Measurements from ENCODE around the gene MED12.
A peak's percentile ranks its signal among the peaks of the same experiment; 100 is the strongest.

MED12 gene

DNA sequence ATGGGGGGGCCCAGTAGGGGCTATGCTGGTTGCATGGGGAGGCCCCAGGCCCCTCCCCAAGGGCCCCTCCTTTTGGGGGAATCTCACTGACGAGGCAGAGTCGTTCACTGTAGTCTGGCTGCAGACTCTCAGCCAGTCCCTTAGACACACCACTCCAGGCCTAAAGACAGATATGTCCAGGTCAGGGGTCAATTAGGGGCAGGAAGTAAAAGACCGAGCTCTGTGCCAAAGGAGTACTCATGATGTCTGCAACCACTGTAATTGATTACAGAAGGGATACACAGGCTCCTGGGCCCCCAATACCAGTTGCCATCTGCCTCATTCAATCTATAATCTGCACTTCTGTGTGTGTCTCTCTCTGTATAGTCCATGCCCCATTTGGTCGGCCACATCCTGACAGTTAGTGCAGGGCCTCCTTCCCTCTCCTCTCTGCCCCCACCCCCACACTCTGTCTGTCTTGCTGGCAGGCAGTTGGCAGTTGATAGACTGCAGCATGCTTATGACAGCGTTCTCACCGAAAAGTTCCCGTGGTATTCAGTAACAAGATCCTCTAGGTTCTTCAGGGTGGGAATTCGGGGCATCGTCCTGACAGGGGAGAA is 10.5 kb upstream of the MED12 start:
- no peak for DNase-seq

DNA sequence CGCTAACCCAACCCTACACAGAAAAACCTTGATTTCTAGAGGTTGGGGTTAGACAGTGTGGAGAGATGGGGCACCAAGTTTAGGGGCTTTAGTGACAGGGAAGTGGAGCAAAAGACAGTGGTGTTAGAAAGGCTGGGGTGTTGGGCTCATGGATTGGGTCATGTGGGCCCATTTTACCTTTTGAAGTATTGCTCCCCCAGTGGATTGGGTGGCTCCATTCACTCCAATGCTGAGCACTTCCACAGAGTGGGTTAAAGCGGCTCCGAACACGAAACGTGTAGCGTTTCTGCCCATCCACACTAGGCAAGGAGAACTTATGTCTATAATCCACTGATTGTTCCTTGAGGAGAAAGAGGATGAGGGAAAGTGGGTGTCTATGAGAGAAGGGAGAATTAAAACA is 9.3 kb upstream of the MED12 start:
- no peak for DNase-seq

DNA sequence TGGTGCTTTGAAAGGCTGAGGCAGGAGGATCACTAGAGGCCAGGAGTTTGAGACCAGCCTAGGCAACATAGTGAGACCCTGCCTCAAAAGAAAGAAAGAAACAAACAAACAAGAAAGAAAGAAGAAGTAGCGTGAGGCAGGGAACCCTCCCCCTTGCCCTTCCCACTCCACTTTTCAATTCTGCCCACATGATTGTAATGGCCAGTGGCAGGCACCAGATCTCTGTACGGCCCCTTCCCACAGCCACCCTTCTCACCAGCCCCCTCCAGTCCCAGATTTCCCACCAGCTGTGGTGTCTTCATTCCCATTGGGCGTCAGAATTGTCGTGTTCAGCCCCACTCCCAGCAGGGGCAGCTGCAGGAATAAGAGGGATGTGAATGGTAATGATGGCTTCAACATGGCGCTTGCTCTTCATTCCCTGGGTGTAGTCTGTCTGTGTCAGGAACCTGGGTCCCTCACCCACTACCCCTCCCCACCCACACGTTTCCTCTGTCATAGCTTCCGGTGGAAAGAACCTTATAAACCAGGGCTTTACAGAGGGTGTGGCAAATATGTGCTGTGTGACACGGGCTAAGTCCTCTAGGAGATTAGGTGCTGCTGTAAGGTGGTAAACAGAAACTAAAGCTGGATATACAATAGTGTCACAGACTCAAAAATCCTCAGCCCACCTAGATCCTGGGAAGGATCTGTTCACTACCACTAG is 7.1 kb upstream of the MED12 start, which contains the start of gene IL2RG:
IL2RG (minus strand) TSS at position 437 of the 703 bp plus-strand sequence; CDS start at position 399, 38 bp downstream.
- DNase-seq, result no peak

DNA sequence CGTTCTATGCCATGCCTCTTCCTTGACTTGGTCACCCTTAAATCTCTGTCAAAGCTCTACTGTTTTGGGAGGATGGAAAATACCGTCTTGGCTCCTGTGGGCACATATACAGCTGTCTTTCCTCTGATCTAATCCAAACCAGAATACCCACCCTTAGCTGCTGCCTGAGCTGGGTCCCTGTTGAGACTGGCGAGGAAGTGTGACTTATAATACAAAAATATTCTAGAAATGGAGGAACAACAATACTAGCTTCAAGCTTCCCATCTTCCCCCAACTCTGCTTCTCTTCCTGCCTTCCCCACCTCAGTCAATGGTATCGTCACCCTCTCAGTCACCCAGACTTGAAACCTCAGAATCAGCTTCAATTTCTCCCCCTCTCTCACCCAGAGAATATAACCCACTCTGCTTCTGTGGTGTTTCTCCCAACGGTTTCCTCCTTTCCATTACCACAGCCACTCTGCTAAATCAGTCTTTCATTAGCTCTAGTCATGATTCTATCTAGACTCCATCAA is 6.4 kb upstream of the MED12 start:
- DNase-seq, result no peak

DNA sequence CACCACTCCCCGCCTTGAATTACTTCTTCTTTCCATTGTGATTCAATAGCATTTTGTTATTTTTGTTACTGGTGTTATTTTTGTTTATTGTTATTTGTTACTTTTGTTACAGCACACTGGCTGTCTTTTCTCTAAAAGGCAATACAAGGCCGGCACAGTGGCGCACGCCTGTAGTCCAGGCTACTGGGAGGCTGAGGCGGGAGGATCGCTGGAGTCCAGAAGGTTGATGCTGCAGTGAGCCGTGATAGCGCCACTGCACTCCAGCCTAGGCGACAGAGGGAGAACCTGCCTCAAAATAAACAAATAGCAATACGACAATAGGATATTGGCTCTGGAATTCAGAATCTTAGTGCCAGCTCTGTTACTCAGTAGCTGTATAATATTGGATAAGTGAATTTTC is 1.0 kb upstream of the MED12 start:
- no peak for DNase-seq

DNA sequence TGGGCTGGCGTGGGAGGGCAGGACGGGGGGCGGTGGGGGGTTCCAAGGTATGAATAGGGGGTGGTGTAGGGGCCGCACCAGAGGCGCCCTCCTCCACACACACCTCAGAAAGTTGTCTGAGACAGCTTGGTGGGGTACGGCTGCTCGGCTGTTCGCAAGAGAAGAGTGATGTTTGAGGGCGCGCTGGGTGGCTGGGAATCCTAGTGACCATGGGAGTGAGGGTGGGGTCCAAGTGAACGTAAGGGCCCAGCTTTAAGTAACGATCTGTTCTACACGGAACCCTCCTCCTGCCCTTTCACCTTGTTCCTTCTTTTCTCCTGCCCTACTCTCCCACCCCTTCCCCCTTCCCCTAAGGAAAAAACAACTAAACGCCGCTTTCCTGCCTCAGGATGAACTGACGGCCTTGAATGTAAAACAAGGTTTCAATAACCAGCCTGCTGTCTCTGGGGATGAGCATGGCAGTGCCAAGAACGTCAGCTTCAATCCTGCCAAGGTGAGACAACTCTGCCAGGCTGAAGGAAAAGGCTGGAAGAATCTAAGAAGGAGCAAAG is 664 bp downstream of the MED12 start:
- DNase-seq, result no peak

DNA sequence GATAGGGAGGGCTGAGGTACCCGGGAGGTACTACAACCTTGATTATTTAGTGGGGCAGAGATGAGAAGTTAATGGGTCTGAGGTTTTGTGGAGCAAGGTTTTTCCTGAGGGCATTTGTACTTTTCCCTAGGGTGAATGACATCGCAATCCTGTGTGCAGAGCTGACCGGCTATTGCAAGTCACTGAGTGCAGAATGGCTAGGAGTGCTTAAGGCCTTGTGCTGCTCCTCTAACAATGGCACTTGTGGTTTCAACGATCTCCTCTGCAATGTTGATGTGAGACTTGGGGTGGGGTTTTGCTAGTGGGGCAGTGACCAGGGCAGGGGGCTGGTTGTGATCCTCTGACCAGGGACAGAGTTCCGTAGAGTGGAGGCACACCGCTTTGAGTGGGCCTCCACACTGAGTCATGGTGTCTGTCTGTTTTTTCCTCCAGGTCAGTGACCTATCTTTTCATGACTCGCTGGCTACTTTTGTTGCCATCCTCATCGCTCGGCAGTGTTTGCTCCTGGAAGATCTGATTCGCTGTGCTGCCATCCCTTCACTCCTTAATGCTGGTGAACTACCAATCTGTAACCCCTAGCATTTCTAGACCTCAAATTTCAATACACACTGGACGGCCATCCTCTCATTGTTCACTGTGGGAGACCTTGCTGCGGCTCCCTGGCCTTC is 9.9 kb downstream of the MED12 start:
- DNase-seq, result no peak

DNA sequence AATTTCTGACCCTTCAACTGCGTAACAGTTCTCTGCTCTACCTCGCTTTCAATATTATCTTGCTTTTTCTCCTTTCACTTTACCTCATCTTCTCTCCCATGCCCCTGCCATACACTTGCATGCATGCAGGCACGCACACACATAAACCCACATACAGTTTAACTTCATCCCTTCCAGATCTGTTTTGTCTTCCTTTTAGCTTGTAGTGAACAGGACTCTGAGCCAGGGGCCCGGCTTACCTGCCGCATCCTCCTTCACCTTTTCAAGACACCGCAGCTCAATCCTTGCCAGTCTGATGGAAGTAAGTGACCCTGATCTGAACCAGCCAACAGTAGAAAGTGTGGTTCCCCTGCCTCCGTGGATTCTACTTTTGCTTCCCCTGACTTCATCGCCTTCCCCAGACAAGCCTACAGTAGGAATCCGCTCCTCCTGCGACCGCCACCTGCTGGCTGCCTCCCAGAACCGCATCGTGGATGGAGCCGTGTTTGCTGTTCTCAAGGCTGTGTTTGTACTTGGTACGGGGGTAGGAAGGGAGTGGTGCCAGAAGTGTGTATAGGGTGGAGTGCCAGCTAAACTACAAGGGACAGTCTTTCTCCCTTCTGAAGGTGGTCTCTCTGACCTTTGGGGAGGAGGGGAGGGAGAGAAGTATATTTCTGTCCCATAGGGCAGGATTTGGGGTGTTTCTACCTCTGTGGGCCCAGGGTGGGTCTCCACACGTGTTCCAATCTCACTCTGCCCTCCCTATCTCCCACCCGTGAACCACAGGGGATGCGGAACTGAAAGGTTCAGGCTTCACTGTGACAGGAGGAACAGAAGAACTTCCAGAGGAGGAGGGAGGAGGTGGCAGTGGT is 10.7 kb downstream of the MED12 start:
- peak; percentile 21 for DNase-seq

DNA sequence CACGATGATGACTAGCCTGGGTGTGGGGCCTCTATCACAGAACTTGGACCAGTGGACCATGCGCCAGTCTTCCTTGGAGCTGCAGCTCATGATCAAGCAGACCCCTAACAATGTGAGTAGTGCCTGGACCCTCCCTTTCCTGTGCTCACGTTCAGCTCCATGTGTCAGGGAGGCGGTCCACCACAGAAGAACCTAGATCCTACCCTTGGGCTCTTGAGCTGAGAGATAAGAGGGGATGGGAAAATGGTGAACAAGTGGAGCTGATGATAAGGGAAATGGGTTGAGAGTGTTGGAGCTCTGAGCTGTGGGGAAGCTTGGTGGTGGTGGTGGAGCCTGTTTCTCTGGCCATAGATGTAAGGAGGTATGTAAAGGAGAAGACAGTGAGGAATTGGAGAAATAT is 13.1 kb downstream of the MED12 start:
- DNase-seq, result no peak

DNA sequence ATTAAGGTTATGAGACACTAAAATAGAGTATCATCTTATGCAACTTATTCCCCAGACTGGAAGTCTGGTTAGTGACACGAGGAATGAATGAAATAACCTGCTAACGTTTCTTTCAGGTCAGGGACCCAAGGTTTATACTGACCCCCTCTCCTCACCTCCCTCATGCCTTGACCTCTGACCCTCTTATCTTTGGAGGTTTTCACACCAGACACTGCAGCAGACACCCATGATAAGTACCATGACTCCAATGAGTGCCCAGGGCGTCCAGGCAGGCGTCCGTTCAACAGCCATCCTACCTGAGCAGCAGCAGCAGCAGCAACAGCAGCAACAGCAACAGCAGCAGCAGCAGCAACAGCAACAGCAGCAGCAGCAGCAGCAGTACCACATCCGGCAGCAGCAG is 22.0 kb downstream of the MED12 start:
- DNase-seq, result no peak

DNA sequence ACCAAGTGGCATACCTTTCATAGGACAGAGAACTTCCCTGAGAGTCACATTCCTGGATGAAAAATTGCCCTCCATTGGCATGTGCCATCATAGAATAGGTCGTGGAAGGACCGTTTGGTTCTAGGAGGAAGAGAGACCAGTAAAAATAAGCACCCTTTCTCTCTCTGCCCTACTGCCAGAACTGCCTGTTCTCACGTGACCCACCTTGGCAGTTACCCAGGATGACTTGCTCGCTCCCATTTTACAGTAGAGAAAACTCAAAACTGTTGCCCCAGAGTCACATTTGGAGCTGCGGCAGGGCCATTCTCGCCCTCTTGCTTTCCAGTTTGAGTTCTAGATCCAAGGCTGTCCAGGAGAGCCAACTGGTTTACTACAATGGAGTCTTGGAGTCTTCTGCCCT is 25.1 kb downstream of the MED12 start:
- DNase-seq, result no peak

DNA sequence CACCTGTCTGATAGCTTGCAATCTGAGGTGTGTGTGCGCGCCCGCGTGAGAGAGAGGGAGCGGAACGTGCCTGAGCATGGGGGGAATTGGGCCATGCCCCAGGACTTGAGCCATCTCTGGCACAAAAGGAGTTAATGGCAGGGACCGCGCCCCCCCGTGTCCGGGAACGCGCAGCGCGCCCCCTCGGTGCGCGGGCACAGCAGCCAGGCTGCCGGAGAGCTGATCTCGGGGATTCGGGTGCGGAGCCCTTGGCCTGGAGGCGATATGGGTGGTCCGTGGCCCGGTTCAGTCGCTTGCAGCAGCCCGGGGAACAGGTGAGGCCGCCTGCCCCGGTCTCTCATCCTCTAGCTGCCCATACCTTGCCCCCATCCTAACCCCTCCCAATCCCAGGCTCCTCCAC is 26.3 kb downstream of the MED12 start, which contains the start of gene NLGN3:
NLGN3 (plus strand) TSS at position 191 of the 400 bp plus-strand sequence. CDS start 2,909 bp downstream, outside the sequence.
- DNase-seq, result no peak

DNA sequence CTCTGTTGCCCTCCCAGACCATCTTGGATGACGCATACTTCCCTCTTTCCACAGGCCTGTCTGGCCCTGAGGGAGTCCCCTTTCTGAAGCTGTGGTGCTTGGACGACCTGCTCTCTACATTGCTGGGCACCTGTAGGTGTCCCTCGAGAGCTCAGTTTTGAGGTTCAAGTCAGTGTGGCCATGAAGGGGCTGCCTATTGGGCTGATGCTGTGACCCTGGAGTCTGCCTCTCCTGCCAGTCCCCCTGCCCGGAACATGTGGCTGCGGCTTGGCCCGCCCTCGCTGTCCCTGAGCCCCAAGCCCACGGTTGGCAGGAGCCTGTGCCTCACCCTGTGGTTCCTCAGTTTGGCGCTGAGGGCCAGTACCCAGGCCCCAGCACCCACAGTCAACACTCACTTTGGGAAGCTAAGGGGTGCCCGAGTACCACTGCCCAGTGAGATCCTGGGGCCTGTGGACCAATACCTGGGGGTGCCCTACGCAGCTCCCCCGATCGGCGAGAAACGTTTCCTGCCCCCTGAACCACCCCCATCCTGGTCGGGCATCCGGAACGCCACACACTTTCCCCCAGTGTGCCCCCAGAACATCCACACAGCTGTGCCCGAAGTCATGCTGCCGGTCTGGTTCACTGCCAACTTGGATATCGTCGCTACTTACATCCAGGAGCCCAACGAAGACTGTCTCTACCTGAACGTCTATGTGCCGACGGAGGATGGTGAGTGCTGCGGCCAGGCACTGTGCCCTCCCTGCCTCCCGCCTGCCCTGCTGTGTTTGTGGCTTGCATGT is 29.3 kb downstream of the MED12 start:
- no peak for DNase-seq

DNA sequence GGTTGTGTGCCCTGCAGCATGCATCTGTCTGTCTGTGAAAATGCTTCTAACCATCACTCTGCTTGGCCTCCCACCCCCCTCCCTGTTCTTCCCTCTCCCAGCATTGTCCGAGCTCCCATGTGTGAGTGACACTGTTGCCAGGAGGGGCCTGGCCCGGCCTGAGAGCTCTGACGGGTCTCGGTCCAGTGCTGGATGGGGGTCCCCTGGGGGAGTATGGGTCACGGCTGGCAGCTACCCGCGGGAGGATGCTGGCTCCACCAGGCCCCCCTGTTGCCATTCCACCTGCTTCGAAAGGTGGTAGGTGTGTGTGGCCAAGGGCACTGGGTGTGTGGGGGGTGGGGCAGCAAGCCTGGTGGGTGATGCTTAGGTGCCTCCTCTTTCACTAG is 29.9 kb downstream of the MED12 start:
- DNase-seq, result no peak

DNA sequence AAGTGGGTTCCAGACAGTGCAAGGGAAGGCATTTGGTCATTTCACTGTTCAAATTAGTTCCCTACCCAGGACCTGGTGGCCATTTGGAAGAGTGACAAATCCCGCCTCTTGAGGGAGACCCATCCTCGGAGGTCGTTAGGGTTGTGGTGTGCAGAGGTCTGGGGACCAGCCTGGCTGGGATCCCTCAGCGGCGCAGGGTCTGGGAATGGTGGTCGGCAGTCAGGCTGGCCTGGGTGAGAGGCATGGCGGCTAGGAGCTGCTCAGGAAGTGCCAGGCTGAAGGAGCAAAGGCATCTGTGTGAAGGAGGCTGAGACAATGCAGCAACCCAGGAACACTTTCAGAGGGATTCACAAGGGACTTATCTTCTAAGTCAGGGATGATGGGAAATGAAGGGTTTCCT is 33.0 kb downstream of the MED12 start:
- DNase-seq, result no peak

DNA sequence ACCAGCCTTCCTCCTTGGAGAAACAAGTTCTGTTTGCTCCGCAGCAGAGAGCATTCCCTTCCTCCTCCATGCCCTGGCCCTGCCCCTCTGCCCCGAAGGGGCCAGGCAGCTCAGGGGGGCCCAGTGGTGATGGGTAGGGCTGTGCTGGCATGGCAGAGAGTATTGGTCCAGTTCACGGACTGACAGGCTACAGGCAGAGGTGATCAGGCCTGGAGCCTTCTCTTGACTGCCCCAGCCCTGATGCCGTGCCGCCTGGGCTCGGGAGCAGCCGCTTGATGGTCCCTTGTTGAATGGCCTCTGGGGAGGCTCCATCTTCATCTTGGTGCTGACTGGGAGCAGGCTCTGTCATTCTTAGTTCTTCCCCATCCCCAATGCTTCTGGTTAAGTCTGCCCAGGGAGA is 35.8 kb downstream of the MED12 start:
- no peak for DNase-seq

DNA sequence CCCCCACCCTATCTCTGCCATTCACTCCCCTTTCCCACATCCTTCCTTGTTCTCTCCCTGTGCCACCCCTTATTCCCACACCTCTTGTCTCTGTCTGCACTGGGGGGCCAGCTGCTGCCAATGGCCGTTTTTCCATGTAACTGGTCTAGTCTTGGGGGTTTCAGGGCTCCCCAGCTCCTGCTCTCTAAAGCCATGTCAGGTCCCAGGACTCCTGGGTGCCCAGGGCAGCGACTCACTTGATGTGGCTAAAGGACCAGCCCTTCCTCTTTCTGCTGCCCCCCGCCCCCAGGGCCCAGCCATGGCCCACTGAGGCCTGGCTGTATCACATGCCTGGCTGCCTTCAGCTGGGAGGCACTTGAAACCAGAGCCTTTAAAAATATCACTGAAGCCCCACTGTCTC is 36.2 kb downstream of the MED12 start:
- no peak for DNase-seq

DNA sequence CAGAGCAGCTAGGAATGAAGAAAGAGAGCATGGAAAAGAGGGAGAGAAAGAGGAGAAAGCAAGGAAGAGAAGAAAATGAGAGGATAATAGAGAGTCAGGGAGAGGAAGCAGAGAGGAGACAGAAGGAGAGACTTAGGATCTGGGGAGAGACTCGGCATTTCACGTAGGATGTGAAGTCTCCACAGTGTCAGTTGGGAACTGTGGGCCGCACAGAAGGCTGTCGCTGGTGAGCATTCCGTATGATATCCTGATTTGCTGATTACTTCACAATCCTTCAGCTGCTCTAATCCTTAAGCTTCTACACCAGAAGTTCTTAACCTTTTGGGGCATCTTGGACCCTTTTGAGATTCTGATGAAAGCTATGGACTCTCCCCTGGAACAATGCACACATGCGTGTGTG is 40.2 kb downstream of the MED12 start:
- DNase-seq, result no peak

DNA sequence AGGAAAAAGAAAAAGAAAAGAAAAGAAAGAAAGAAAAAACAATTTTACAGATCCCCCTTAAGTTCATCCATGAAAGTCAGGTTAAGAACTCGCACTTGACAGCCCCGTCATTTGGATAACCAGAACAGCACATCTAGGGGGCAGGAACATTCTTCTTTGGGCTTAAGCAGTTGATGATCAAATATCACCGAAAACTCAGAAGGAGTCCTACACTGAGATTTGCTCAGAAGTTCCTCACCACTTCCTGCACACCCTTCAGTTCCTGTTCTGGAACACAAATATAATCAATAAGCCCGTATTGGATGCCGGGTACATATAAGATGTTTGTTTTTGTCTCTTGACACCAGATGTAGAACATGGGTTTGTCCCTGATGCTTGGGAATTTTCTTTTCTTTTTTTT is 40.9 kb downstream of the MED12 start:
- DNase-seq, result no peak

DNA sequence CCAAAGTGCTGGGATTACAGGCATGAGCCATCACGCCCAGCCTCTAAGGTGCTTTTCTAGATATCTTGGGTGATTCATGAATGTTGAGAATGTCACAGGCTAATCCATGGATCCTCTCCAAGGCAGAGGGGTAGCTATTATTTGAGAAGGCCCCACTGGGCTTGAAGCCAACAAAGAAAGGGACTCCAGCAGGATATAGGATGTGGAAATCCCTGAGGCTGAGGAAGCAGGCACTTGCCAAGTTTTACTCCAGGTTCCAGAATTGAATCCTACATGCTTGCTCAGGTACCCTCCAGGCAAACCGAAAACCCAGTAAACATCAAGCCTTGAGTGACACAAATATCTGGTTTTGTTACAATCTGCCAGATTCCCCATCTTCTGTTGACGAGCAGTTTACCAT is 42.1 kb downstream of the MED12 start:
- no peak for DNase-seq

DNA sequence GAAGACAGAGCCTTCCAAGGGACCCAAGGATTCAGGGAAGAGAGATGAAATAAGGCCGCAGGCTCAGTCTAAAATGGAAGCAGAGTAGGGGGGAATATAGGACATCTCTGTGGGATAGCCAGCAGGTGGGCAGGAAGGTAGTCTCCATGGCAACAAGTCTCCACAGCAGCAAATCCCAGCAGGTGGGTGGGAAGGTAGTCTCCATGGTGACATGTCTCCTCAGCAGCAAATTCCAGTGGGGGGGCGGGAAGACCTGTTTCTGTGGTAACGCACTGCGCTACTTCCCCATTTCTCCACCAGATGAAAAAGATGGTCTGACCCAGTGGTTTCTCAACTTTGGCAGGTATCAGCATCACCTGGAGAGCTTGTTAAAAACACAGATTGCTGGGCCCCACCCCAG is 44.6 kb downstream of the MED12 start:
- DNase-seq, result peak; percentile 29

DNA sequence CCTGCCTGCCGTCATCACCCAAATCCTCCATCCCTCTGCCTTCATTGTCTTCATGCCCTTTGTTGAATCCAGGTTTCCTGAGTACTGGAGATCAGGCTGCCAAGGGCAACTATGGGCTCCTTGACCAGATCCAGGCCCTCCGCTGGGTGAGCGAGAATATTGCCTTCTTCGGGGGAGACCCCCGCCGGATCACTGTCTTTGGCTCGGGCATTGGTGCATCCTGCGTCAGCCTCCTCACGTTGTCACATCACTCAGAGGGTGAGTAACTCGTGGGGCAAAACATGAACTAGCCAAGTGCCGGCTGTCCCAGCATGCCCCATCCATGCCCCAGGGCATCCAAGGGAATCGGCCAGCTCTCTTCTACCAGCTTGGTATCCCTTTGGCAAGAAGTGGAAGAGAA is 45.7 kb downstream of the MED12 start:
- no peak for DNase-seq
